ENCODE data around the gene C21orf58. TPM values are rescaled to one million over a fixed set of nuclear protein-coding genes. Genes with fewer than 3 reads are reported as not detected.
"Not testable (repeated sequence)": the region's sequence is repeated elsewhere in the genome, so short reads cannot be mapped to it uniquely, and the experiment has no call there.

The C21orf58 gene
- total RNA-seq (2014; rRNA removed) (14.6 and 15.3 TPM in 2 replicates), Bru-seq, nascent RNA (percentile 56 among the genes with signal in this experiment), BruChase-seq, experiment 1, labeled RNA remaining after a 6-hour chase (percentile 53 among the genes with signal in this experiment), BruChase-seq, experiment 2, labeled RNA remaining after a 2-hour chase (percentile 43 among the genes with signal in this experiment)
- long read RNA-seq, partial matches to known transcripts, result 1 of 21 reads
- long read RNA-seq, other reads (novel, unspliced or antisense), result 20 of 21 reads

- ChIA-PET CTCF (interaction anchor here (0.7 kb wide), 1 partner anchor 181 kb away, joined by 3 read pairs; no protein-coding TSS in a partner anchor), POLR2A (ENCODE audit: unreplicated experiment) (no interaction called here)
- H2AFZ ChIP-seq (ENCODE audit: low read length), result peak within 1 kb of the TSS; percentile 87
These were observed at the start of gene C21orf58, which contains the start of gene PCNT for GRCh38 chr21:46323710-46324389. TSS of gene C21orf58 (minus strand) at chr21:46323870. CDS start at chr21:46322738, 1,132 bp downstream. TSS of gene PCNT (plus strand) at chr21:46324156. CDS start at chr21:46324229, 73 bp downstream.

GRCh38 chr21:46372947-46373346 lies 49.3 kb upstream of the C21orf58 start:
- H3K4me2 ChIP-seq (ENCODE audit: low read length); H3K9ac ChIP-seq (ENCODE audit: low read length); H3K27me3 ChIP-seq (ENCODE audit: low read length); intact Hi-C loops (cut with micrococcal nuclease); H4K20me1 ChIP-seq (ENCODE audit: low read length); DNase-seq; H3K4me1 ChIP-seq (ENCODE audit: insufficient read depth, low read length); H2AFZ ChIP-seq (ENCODE audit: low read length); H3K9me3 ChIP-seq (ENCODE audit: low read length); H3K9me2 ChIP-seq (replicated peaks; ENCODE audit: low read length); ATAC-seq; BruUV-seq (replicated peaks); CTCF ChIA-PET; H3K4me3 ChIP-seq (ENCODE audit: low read length); H3F3A ChIP-seq (ENCODE audit: low read length, unreplicated experiment); POLR2A ChIA-PET (ENCODE audit: unreplicated experiment); H3K27ac ChIP-seq (ENCODE audit: low read length): not testable (repeated sequence)
- peaks cover 70% of the 10 kb centered on the region for H3K79me2 ChIP-seq (ENCODE audit: low read length)
- peaks cover 17% of the 10 kb centered on the region for H3K36me3 ChIP-seq (ENCODE audit: low read depth, low read length)

More at GRCh38 chr21:46323710-46324389, at the start of gene C21orf58, which contains the start of gene PCNT:
- H3K4me1 ChIP-seq (ENCODE audit: insufficient read depth, low read length), result peaks cover 28% of the 10 kb centered on the region
- H3K9me2 ChIP-seq (replicated peaks; ENCODE audit: low read length), result no peaks in the 10 kb centered on the region
- ATAC-seq (peak; percentile 72), DNase-seq (peak; percentile 99)
- H4K20me1 ChIP-seq (ENCODE audit: low read length), result peaks cover 26% of the 10 kb centered on the region
- intact Hi-C loops (cut with micrococcal nuclease), result loop anchor here (1.0 to 10.0 kb wide), 4 partner anchors 38 to 182 kb away; partner anchors contain the start of genes LSS and YBEY
- no peaks in the 10 kb centered on the region for H3K27me3 ChIP-seq (ENCODE audit: low read length)
- H3K9ac ChIP-seq (ENCODE audit: low read length), result peak within 1 kb of the TSS; percentile 93
- H3K36me3 ChIP-seq (ENCODE audit: low read depth, low read length), result peaks cover 16% of the 10 kb centered on the region
- H3K27ac ChIP-seq (ENCODE audit: low read length), result peak within 1 kb of the TSS; percentile 98
- no peak for TF ChIP-seq EZH2 (IDR thresholded peaks at IDR 0.05; ENCODE audit: low read length, unreplicated experiment)
- no peak for TF ChIP-seq EZH2phosphoT487 (IDR thresholded peaks at IDR 0.05; ENCODE audit: borderline replicate concordance, low read length)
- TF ChIP-seq CTCF (conservative IDR thresholded peaks at IDR 0.05; ENCODE audit: low read depth, low read length), result no peak
- H3K9me3 ChIP-seq (ENCODE audit: low read length), result no peaks in the 10 kb centered on the region
- peak within 1 kb of the TSS; percentile 97 for H3K4me3 ChIP-seq (ENCODE audit: low read length)
- peak within 1 kb of the TSS; percentile 97 for H3K4me2 ChIP-seq (ENCODE audit: low read length)
- BruUV-seq (replicated peaks), result no TSS peak
- H3K79me2 ChIP-seq (ENCODE audit: low read length), result peaks cover 76% of the 10 kb centered on the region
- H3F3A ChIP-seq (ENCODE audit: low read length, unreplicated experiment), result no peaks in the 10 kb centered on the region

- TF ChIP-seq EZH2 (IDR thresholded peaks at IDR 0.05; ENCODE audit: low read length, unreplicated experiment) (no peak), CTCF (conservative IDR thresholded peaks at IDR 0.05; ENCODE audit: low read depth, low read length) (no peak), EZH2phosphoT487 (IDR thresholded peaks at IDR 0.05; ENCODE audit: borderline replicate concordance, low read length) (no peak)
- H3K9ac ChIP-seq (ENCODE audit: low read length), result no peak overlapping the region
- peaks cover 15% of the 10 kb centered on the region for H3K36me3 ChIP-seq (ENCODE audit: low read depth, low read length)
- H3K27ac ChIP-seq (ENCODE audit: low read length), result no peak overlapping the region
- H3K9me3 ChIP-seq (ENCODE audit: low read length), result no peaks in the 10 kb centered on the region
- H3K4me1 ChIP-seq (ENCODE audit: insufficient read depth, low read length), result no peaks in the 10 kb centered on the region
- no peaks in the 10 kb centered on the region for H3F3A ChIP-seq (ENCODE audit: low read length, unreplicated experiment)
- H3K9me2 ChIP-seq (replicated peaks; ENCODE audit: low read length), result no peaks in the 10 kb centered on the region
- peaks cover 10% of the 10 kb centered on the region; the same call in 1 of the 2 replicates for H4K20me1 ChIP-seq (ENCODE audit: low read length)
- intact Hi-C loops (cut with micrococcal nuclease), result no loop called here
- ATAC-seq, result no peak
- peaks cover 66% of the 10 kb centered on the region for H3K79me2 ChIP-seq (ENCODE audit: low read length)
- POLR2A ChIA-PET (ENCODE audit: unreplicated experiment), result no interaction called here
- H3K4me2 ChIP-seq (ENCODE audit: low read length), result no peak overlapping the region
- H2AFZ ChIP-seq (ENCODE audit: low read length), result no peak overlapping the region
- CTCF ChIA-PET, result no interaction called here
- no peak for DNase-seq
- no peak overlapping the region for H3K4me3 ChIP-seq (ENCODE audit: low read length)
- no TSS peak for BruUV-seq (replicated peaks)
- no peaks in the 10 kb centered on the region for H3K27me3 ChIP-seq (ENCODE audit: low read length)
These were observed 48.4 kb upstream of the C21orf58 start for GRCh38 chr21:46372014-46372485.
